Lower lobe of right lung (tissue), 2 donors: Measurements from ENCODE around the gene SPAG17. TPM values are rescaled to one million over a fixed set of nuclear protein-coding genes. Genes with fewer than 3 reads are reported as not detected.

Source experiments
- ATAC-seq, 2 donors: fragments of 200-7000 bp; cut with Tn5 transposase; one replicate each; pipeline ENCODE4 v1.9.1; 2020 to 2022; ENCODE audit warnings: mild to moderate bottlenecking in 2 of 2, moderate library complexity in 2 of 2
- DNase-seq: peaks from one replicate; pipeline ENCODE4 v3.0.0-alpha.2; 2020
- H3K27ac ChIP-seq: fragments of 200-600 bp; one replicate; pipeline ENCODE4 v1.8.0; 2022
- H3K27me3 ChIP-seq: fragments of 200-600 bp; one replicate; pipeline ENCODE4 v1.8.0; 2022; ENCODE audit warnings: low read depth
- H3K36me3 ChIP-seq: fragments of 200-600 bp; one replicate; pipeline ENCODE4 v1.8.0; 2022; ENCODE audit warnings: mild to moderate bottlenecking
- H3K4me1 ChIP-seq: fragments of 200-600 bp; one replicate; pipeline ENCODE4 v1.8.0; 2022
- H3K4me3 ChIP-seq: fragments of 200-600 bp; one replicate; pipeline ENCODE4 v1.8.0; 2022; ENCODE audit warnings: mild to moderate bottlenecking
- H3K9me3 ChIP-seq: fragments of 200-600 bp; one replicate; pipeline ENCODE4 v1.8.0; 2022
- intact Hi-C: fragments of 100-400 bp; cut with DNase I; formaldehyde crosslinking; loops from one replicate; pipeline ENCODE4 v1.11.0; 2022
- total RNA-seq: library from RNA; stranded (reverse); fragmentation: NEBNext Ultra II Directional; extraction: Animal tissue kit (Norgen Biotek cat#: 25700); gene quantifications from one replicate; pipeline ENCODE4 v1.2.1, GENCODE V29; 2021
- TF ChIP-seq, protein P1 (sequence below): fragments of 200-600 bp; IDR thresholded peaks from one replicate; pipeline ENCODE4 v1.8.0; 2022; ENCODE audit warnings: antibody characterized with exemption, mild to moderate bottlenecking
- donor health status: DM: no; HTN: yes; CAD: no; lungs with severe emphysema.

Gene SPAG17
- total RNA-seq, 1 donor from 2014 or later: 9.9 TPM

DNA sequence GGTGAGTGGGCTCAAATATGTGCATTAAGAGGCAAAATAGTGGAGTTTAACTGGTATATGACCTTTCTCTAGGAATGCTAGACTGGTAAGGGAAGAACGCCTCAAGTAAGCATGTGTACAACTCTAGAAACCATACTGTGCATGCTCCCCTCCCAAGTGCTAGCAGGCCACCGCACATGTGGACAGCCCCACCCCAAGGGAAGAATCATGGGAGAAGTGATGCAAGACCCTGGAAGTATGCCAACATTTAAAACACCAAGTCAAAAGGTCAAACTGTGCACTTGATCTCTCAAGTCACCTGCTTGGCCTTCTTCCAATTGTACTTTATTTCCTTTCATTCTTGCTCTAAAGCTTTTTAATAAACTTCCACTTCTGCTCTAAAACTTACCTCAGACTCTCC, 135.0 kb downstream of the SPAG17 start:
- no peak for ATAC-seq
- intact Hi-C loops: no loop called here
- TF ChIP-seq, protein P1, sequence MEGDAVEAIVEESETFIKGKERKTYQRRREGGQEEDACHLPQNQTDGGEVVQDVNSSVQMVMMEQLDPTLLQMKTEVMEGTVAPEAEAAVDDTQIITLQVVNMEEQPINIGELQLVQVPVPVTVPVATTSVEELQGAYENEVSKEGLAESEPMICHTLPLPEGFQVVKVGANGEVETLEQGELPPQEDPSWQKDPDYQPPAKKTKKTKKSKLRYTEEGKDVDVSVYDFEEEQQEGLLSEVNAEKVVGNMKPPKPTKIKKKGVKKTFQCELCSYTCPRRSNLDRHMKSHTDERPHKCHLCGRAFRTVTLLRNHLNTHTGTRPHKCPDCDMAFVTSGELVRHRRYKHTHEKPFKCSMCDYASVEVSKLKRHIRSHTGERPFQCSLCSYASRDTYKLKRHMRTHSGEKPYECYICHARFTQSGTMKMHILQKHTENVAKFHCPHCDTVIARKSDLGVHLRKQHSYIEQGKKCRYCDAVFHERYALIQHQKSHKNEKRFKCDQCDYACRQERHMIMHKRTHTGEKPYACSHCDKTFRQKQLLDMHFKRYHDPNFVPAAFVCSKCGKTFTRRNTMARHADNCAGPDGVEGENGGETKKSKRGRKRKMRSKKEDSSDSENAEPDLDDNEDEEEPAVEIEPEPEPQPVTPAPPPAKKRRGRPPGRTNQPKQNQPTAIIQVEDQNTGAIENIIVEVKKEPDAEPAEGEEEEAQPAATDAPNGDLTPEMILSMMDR: no peak

DNA sequence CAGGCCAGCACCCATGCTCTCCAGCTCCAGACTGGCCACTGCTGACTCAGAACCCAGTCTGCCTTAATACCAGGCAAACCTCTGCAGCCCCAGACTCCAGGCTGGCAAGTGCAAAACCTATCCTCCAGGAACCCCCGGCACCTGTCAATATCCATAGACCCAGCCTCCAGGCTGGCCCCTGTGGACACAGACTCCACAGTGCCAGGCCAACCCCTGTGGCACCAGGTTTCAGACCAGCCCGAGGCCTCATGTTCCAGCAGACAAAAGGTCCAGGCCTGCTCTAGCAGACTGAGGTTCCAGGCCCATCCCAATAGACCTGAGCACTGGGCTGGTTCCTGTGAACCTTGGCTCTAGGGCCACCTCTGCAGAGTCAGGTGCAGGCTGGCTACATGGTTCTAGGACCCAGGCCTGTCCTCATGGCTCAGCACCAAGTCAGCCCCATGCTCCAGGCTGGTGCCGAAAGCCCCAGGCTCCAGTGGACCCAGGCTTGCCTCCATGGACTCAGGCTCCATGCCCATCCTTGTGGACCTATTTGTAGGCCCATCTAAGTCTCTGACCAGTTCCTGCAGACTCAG, 137.3 kb downstream of the SPAG17 start:
- DNase-seq (no peak), ATAC-seq (no peak)
- intact Hi-C loops: no loop called here
- no peaks in the 10 kb centered on the region for H3K36me3 ChIP-seq
- H3K27me3 ChIP-seq: no peaks in the 10 kb centered on the region
- no peak overlapping the region for H3K27ac ChIP-seq
- TF ChIP-seq, protein P1: no peak
- H3K9me3 ChIP-seq: no peaks in the 10 kb centered on the region
- no peak overlapping the region for H3K4me3 ChIP-seq
- no peaks in the 10 kb centered on the region for H3K4me1 ChIP-seq

More for the DNA sequence above, 135.0 kb downstream of the SPAG17 start:
- DNase-seq: no peak
- Histone ChIP-seq H3K4me3 (no peak overlapping the region), H3K9me3 (no peaks in the 10 kb centered on the region), H3K27ac (no peak overlapping the region), H3K27me3 (no peaks in the 10 kb centered on the region), H3K36me3 (no peaks in the 10 kb centered on the region), H3K4me1 (no peaks in the 10 kb centered on the region)

GRCh38 chr1:118047006-118047649, 137.9 kb downstream of the SPAG17 start:
- H3K27ac ChIP-seq: no peak overlapping the region
- TF ChIP-seq, protein P1: no peak
- no peaks in the 10 kb centered on the region for H3K9me3 ChIP-seq
- H3K36me3 ChIP-seq: no peaks in the 10 kb centered on the region
- no peaks in the 10 kb centered on the region for H3K4me1 ChIP-seq
- ATAC-seq (no peak), DNase-seq (no peak)
- H3K4me3 ChIP-seq: no peak overlapping the region
- H3K27me3 ChIP-seq: no peaks in the 10 kb centered on the region
- intact Hi-C loops: no loop called here

- no peak overlapping the region for H3K4me3 ChIP-seq
- DNase-seq (no peak), ATAC-seq (no peak)
- no peaks in the 10 kb centered on the region for H3K27me3 ChIP-seq
- TF ChIP-seq, protein P1: no peak
- no peaks in the 10 kb centered on the region for H3K9me3 ChIP-seq
- no peaks in the 10 kb centered on the region for H3K36me3 ChIP-seq
- H3K27ac ChIP-seq: no peak overlapping the region
- no peaks in the 10 kb centered on the region for H3K4me1 ChIP-seq
- intact Hi-C loops: no loop called here
Measured at GRCh38 chr1:118043624-118044023, 141.4 kb downstream of the SPAG17 start.

DNA sequence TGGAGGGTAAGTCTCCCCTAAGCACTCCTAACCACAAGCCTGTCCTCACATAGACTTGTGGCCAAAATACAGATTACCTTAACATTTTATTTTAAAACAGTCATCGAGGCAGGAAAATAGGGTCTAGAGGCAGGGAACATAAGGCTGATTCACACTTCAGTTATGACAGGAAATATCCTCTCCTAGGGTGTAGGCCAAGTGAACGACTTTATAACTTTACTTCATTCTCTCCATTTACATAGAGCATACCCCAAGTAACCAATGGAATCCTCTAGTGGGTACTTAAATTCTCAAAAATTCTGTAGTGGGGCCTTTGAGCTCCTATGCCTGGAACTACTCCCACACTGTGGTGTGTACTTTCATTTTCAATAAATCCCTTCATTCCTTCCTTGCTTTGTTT, 142.5 kb downstream of the SPAG17 start:
- DNase-seq: no peak
- H3K36me3 ChIP-seq: no peaks in the 10 kb centered on the region
- no peak overlapping the region for H3K27ac ChIP-seq
- intact Hi-C loops: no loop called here
- H3K4me1 ChIP-seq: no peaks in the 10 kb centered on the region
- H3K4me3 ChIP-seq: no peak overlapping the region
- TF ChIP-seq, protein P1: no peak
- H3K27me3 ChIP-seq: no peaks in the 10 kb centered on the region
- H3K9me3 ChIP-seq: no peaks in the 10 kb centered on the region
- no peak for ATAC-seq
